Amniotic epithelial cell (primary cell): Measurements from ENCODE around the gene CNOT1.
"Not testable (repeated sequence)": the region's sequence is repeated elsewhere in the genome, so short reads cannot be mapped to it uniquely, and the experiment has no call there.

Source experiments
- DNase-seq: peaks from one replicate; pipeline ENCODE4 v3.0.0-alpha.2; 2010; ENCODE audit warnings: low read depth

CNOT1 gene

GRCh38 chr16:58629733-58630640 is at the start of gene CNOT1:
TSS of gene CNOT1 (minus strand) at chr16:58629826. CDS start at chr16:58599337, 30,489 bp downstream.
- DNase-seq, result peak; percentile 100

GRCh38 chr16:58678716-58679115 is 49.1 kb upstream of the CNOT1 start:
- peak; percentile 43 for DNase-seq

GRCh38 chr16:58678269-58678668 is 48.6 kb upstream of the CNOT1 start:
- no peak for DNase-seq

GRCh38 chr16:58670946-58671583 is 41.4 kb upstream of the CNOT1 start:
- DNase-seq, result no peak

- peak; percentile 24 for DNase-seq
Measured at GRCh38 chr16:58670177-58670576, 40.6 kb upstream of the CNOT1 start.

- no peak for DNase-seq
Measured at GRCh38 chr16:58665200-58665599, 35.6 kb upstream of the CNOT1 start.

- peak; percentile 85 for DNase-seq
Measured at GRCh38 chr16:58661199-58661830, 31.7 kb upstream of the CNOT1 start.

GRCh38 chr16:58659911-58660310 is 30.3 kb upstream of the CNOT1 start:
- DNase-seq, result not testable (repeated sequence)

GRCh38 chr16:58658796-58659211 is 29.2 kb upstream of the CNOT1 start:
- peak; percentile 42 for DNase-seq

GRCh38 chr16:58656899-58657298 is 27.3 kb upstream of the CNOT1 start:
- DNase-seq, result no peak

- no peak for DNase-seq
Measured at GRCh38 chr16:58655215-58655596, 25.6 kb upstream of the CNOT1 start.

- no peak for DNase-seq
Measured at GRCh38 chr16:58654560-58655214, 25.1 kb upstream of the CNOT1 start.

- DNase-seq, result peak; percentile 55
Measured at GRCh38 chr16:58652741-58653140, 23.1 kb upstream of the CNOT1 start.

- DNase-seq, result peak; percentile 46
Measured at GRCh38 chr16:58651965-58652348, 22.3 kb upstream of the CNOT1 start.

- DNase-seq, result no peak
Measured at GRCh38 chr16:58649707-58650106, 20.1 kb upstream of the CNOT1 start.

GRCh38 chr16:58647107-58647506 is 17.5 kb upstream of the CNOT1 start:
- DNase-seq, result no peak

- DNase-seq, result no peak
Measured at GRCh38 chr16:58644765-58645487, 15.3 kb upstream of the CNOT1 start.

- DNase-seq, result no peak
Measured at GRCh38 chr16:58644108-58644507, 14.5 kb upstream of the CNOT1 start.

- no peak for DNase-seq
Measured at GRCh38 chr16:58640949-58641348, 11.3 kb upstream of the CNOT1 start.

- DNase-seq, result no peak
Measured at GRCh38 chr16:58639836-58640235, 10.2 kb upstream of the CNOT1 start.

- DNase-seq, result no peak
Measured at GRCh38 chr16:58639230-58639629, 9.6 kb upstream of the CNOT1 start.
